Muscle layer of duodenum (tissue), 2 donors: ENCODE measurements around the gene NEDD4.

Experiments used
- H3K27ac ChIP-seq: one replicate; pipeline ENCODE4 v1.7.0; 2013; ENCODE audit warnings: mild to moderate bottlenecking, low read length
- H3K27me3 ChIP-seq: one replicate; pipeline ENCODE4 v1.7.0; 2013; ENCODE audit warnings: low read depth, mild to moderate bottlenecking, control low read depth, low read length
- H3K36me3 ChIP-seq, 2 donors: one replicate each; pipeline ENCODE4 v1.7.0; 2013; ENCODE audit warnings: low read length in 2 of 2, control low read depth in 1 of 2, mild to moderate bottlenecking in 1 of 2; ENCODE audit not compliant: insufficient read depth in 2 of 2, control insufficient read depth in 1 of 2
- H3K4me1 ChIP-seq, 2 donors: one replicate each; pipeline ENCODE4 v1.7.0; 2013; ENCODE audit warnings: low read length in 2 of 2, mild to moderate bottlenecking in 2 of 2, control low read depth in 1 of 2, moderate library complexity in 1 of 2; ENCODE audit not compliant: insufficient read depth in 2 of 2, control insufficient read depth in 1 of 2
- H3K4me3 ChIP-seq, 2 donors: one replicate each; pipeline ENCODE4 v1.7.0; 2013; ENCODE audit warnings: low read length in 2 of 2, low read depth in 1 of 2, mild to moderate bottlenecking in 1 of 2
- H3K9me3 ChIP-seq, 2 donors: one replicate each; pipeline ENCODE4 v1.7.0; 2013; ENCODE audit warnings: low read length in 2 of 2, control low read depth in 1 of 2, mild to moderate bottlenecking in 1 of 2; ENCODE audit not compliant: control insufficient read depth in 1 of 2
- donor health status: healthy.

The NEDD4 gene

DNA sequence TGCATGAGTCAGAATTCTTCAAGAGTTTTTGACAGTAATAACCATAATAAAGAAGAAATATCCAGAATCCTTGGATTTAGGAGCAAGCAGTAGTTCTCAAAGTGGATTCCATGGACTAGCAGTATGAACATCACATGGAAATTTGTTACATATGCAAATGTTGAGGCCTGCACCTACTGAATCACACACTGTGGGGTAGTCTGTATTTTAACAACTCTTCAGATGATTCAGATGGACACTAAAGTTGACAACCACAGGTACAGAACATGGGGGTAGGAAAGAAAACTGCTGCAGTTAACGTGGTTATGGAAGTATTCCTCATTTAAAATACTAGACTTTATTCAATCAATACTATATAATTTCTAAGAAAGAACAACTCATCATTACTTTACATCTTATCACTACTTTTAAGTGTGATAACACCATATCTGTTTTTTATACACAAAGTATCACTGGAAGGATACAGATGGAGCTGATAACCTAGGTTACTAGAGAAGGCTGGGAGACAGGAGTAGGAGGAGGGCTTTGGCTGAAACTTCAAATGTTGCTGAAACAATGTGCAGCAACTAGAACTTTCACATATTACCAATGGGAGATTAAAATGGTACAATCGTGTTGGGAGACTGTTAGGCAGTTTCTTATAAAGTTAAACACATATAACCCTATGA lies 11.7 kb downstream of the NEDD4 start:
- H3K36me3 ChIP-seq = no peaks in the 10 kb centered on the region
- H3K4me3 ChIP-seq = no peak overlapping the region
- no peaks in the 10 kb centered on the region for H3K9me3 ChIP-seq
- no peaks in the 10 kb centered on the region for H3K4me1 ChIP-seq
- no peak overlapping the region for H3K27ac ChIP-seq
- no peaks in the 10 kb centered on the region for H3K27me3 ChIP-seq

DNA sequence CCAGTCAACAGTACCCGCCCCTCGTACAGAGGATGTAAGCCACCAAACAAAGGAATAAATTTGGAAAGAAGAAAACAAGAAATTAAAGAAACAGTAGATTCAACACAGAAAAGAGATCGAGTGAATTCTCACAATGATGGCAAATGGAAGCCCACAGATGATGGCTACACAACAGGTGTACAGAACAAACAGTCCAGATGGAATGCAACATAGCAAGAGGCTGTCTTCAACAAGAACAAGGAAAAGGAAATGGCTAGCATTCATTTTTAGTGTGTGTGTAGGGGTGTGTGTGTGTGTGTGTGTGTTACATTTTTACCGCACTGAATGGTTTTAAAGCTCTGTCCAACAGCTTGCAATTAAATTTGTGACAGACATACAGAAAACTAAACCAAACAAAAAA lies 12.9 kb downstream of the NEDD4 start:
- no peaks in the 10 kb centered on the region for H3K4me1 ChIP-seq
- no peak overlapping the region for H3K4me3 ChIP-seq
- no peaks in the 10 kb centered on the region for H3K27me3 ChIP-seq
- H3K36me3 ChIP-seq = no peaks in the 10 kb centered on the region
- no peaks in the 10 kb centered on the region for H3K9me3 ChIP-seq
- H3K27ac ChIP-seq = no peak overlapping the region

DNA sequence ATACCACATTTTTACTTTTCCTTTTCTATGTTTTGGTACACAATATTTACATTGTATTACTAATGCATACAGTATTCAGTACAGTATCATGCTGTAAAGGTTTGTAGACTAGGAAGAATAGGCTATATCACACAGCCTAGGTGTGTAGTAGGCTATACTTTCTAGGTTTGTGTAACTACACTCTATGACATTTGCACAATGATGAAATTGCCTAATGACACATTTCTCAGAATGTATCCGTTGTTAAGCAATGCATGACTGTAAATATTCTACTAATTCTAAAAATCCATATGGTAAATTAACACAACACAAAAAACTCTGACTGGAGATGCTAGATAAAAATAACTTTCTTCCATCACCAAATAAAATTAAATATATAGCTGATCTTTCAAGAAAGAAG lies 16.2 kb downstream of the NEDD4 start:
- H3K27me3 ChIP-seq = no peaks in the 10 kb centered on the region
- no peaks in the 10 kb centered on the region for H3K4me1 ChIP-seq
- no peaks in the 10 kb centered on the region for H3K36me3 ChIP-seq
- no peak overlapping the region for H3K27ac ChIP-seq
- H3K9me3 ChIP-seq = peaks cover 0 to 3% of the 10 kb centered on the region in 2 donors
- H3K4me3 ChIP-seq = no peak overlapping the region

GRCh38 chr15:55970286-55970685 lies 23.1 kb downstream of the NEDD4 start:
- no peaks in the 10 kb centered on the region for H3K4me1 ChIP-seq
- H3K27me3 ChIP-seq = no peaks in the 10 kb centered on the region
- H3K4me3 ChIP-seq = no peak overlapping the region
- H3K27ac ChIP-seq = no peak overlapping the region
- H3K36me3 ChIP-seq = no peaks in the 10 kb centered on the region
- H3K9me3 ChIP-seq = peaks cover 0 to 3% of the 10 kb centered on the region in 2 donors

DNA sequence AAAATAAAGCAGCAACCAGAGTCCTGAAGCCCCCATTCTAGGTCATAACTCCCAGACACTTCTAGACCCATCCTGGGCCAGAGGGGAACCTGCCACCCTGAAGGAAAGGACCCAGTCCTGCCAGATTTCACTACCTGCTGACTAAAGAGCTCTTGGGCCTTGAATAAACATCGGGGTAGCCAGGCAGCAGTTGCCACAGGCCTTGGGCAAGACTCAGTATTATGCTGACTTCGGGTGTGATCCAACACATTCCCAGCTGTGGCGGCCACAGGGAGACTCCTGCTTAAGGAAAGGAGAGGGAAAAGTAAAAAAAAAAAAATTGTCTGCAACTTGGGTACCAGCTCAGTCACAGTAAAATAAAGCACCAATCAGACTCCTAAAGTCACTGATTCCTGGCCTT lies 23.8 kb downstream of the NEDD4 start:
- H3K9me3 ChIP-seq = peaks cover 0 to 3% of the 10 kb centered on the region in 2 donors
- no peak overlapping the region for H3K4me3 ChIP-seq
- H3K27ac ChIP-seq = no peak overlapping the region
- no peaks in the 10 kb centered on the region for H3K36me3 ChIP-seq
- no peaks in the 10 kb centered on the region for H3K4me1 ChIP-seq
- H3K27me3 ChIP-seq = no peaks in the 10 kb centered on the region

- Histone ChIP-seq H3K27ac (no peak overlapping the region), H3K4me1 (no peaks in the 10 kb centered on the region), H3K27me3 (no peaks in the 10 kb centered on the region), H3K9me3 (peaks cover 0 to 3% of the 10 kb centered on the region in 2 donors), H3K4me3 (no peak overlapping the region), H3K36me3 (no peaks in the 10 kb centered on the region)
Observed at GRCh38 chr15:55968923-55969322, 24.5 kb downstream of the NEDD4 start.

DNA sequence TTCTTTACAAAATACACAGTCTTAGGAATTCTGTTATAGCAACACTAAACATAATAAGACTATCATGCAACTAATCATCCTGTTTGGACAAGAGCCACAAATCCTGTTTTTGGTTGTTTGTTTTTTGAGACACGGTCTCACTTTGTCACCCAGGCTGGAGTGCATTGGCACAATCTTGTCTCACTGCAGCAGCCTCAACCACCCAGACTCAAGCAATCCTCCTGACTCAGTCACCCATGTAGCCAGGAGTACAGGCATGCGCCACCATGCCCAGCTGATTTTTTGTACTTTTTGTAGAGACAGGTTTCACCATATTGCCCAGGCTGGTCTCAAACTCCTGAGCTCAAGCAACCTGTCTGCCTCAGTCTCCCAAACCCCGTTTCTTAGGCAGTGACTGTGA lies 28.3 kb downstream of the NEDD4 start:
- Histone ChIP-seq H3K27me3 (no peaks in the 10 kb centered on the region), H3K36me3 (no peaks in the 10 kb centered on the region), H3K4me3 (no peak overlapping the region), H3K9me3 (no peaks in the 10 kb centered on the region), H3K4me1 (no peaks in the 10 kb centered on the region), H3K27ac (no peak overlapping the region)

DNA sequence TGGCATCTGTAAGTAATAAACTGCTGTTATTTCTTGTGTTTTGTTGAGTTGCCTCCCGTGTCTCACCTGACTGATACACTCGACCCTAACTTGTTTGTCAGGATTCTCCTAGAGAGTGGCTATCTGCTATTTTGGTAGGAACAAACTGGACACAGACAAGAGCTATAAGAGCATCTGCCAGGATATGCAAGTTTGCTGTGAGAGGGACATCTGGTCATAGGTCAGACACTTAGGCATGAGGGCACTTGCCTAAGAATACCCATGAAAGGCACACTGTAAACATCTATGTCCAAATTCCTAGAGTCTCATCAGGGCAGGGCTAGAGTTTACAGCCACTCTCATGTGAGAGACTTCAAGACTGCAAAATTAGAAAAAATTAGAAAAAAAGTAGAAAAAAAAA lies 32.5 kb downstream of the NEDD4 start:
- Histone ChIP-seq H3K4me1 (no peaks in the 10 kb centered on the region), H3K4me3 (no peak overlapping the region), H3K36me3 (peaks cover 0 to 4% of the 10 kb centered on the region in 2 donors), H3K27ac (no peak overlapping the region), H3K9me3 (no peaks in the 10 kb centered on the region), H3K27me3 (no peaks in the 10 kb centered on the region)

DNA sequence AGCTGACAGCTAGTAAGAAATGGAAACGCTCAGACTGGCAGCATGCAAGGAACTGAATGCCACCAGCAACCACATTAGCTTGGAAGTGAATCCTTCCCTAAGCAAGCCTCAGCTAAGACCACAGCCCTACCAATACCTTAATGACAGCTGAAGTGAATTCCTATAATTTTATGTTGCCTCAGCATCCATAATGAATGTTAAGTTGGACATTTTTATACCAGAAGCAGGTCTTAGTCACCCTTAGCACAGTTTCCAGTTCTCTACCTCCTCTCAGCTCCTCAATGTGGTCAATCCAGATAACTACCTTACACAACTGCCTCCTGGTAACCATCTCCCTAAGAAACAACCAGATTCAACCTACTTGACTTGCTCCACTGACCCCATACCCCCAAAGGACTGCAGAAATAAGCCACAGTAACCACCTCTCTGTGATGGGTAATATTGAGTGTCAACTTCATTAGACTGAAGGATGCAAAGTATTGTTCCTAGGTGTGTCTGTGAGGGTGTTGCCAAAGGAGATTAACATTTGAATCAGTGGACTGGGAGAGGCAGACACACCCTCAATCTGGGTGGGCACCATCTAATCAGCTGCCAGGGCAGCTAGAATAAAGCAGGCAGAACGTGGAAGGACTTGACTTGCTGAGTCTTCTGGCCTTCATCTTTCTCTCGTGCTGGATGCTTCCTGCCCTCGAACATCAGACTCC lies 33.5 kb downstream of the NEDD4 start:
- Histone ChIP-seq H3K27me3 (no peaks in the 10 kb centered on the region), H3K4me1 (no peaks in the 10 kb centered on the region), H3K27ac (no peak overlapping the region), H3K4me3 (no peak overlapping the region), H3K9me3 (no peaks in the 10 kb centered on the region), H3K36me3 (peaks cover 0 to 4% of the 10 kb centered on the region in 2 donors)

GRCh38 chr15:55958349-55958748 lies 35.1 kb downstream of the NEDD4 start:
- Histone ChIP-seq H3K4me1 (no peaks in the 10 kb centered on the region), H3K36me3 (peaks cover 0 to 4% of the 10 kb centered on the region in 2 donors), H3K9me3 (no peaks in the 10 kb centered on the region), H3K27me3 (no peaks in the 10 kb centered on the region), H3K27ac (no peak overlapping the region), H3K4me3 (no peak overlapping the region)

- Histone ChIP-seq H3K4me1 (no peaks in the 10 kb centered on the region), H3K27me3 (no peaks in the 10 kb centered on the region), H3K4me3 (no peak overlapping the region), H3K36me3 (peaks cover 0 to 10% of the 10 kb centered on the region in 2 donors), H3K27ac (no peak overlapping the region), H3K9me3 (no peaks in the 10 kb centered on the region)
Observed at GRCh38 chr15:55954862-55955605, 38.4 kb downstream of the NEDD4 start.
